H9 (cell line): Measurements from ENCODE around the gene BTNL8. TPM values are rescaled to one million over a fixed set of nuclear protein-coding genes. Genes with fewer than 3 reads are reported as not detected.

ENCODE experiments used
- DNase-seq: peaks from one replicate; pipeline ENCODE4 v3.0.0-alpha.2; 2017
- H2AFZ ChIP-seq: one replicate; pipeline ENCODE4 v1.6.1; 2013; ENCODE audit warnings: mild to moderate bottlenecking, low read length, control low read depth, moderate library complexity
- H2AK5ac ChIP-seq: 2 replicates; pipeline ENCODE4 v1.6.1; 2013; ENCODE audit warnings: low read length, control low read depth, mixed read lengths; ENCODE audit not compliant: insufficient read length
- H2BK120ac ChIP-seq: one replicate; pipeline ENCODE4 v1.6.1; 2013; ENCODE audit warnings: low read depth, mild to moderate bottlenecking, low read length, control low read depth, inconsistent platforms; ENCODE audit not compliant: poor library complexity, severe bottlenecking
- H2BK12ac ChIP-seq: 2 replicates; pipeline ENCODE4 v1.6.1; 2013; ENCODE audit warnings: low read length, control low read depth, mixed read lengths, low read depth; ENCODE audit not compliant: insufficient read length
- H2BK15ac ChIP-seq: 2 replicates; pipeline ENCODE4 v1.6.1; 2013; ENCODE audit warnings: low read depth, low read length, control low read depth
- H2BK20ac ChIP-seq: one replicate; pipeline ENCODE4 v1.6.1; 2013; ENCODE audit warnings: low read depth, mild to moderate bottlenecking, low read length, control low read depth, inconsistent platforms; ENCODE audit not compliant: poor library complexity, severe bottlenecking
- H2BK5ac ChIP-seq: 2 replicates; pipeline ENCODE4 v1.6.1; 2013; ENCODE audit warnings: low read length, control low read depth, mixed read lengths; ENCODE audit not compliant: insufficient read length
- H3K14ac ChIP-seq: 2 replicates; pipeline ENCODE4 v1.6.1; 2013; ENCODE audit warnings: low read length, control low read depth; ENCODE audit not compliant: insufficient read depth
- H3K18ac ChIP-seq: 2 replicates; pipeline ENCODE4 v1.6.1; 2013; ENCODE audit warnings: low read depth, mild to moderate bottlenecking, mixed read lengths, low read length, control low read depth; ENCODE audit not compliant: insufficient read length
- H3K23ac ChIP-seq: 2 replicates; pipeline ENCODE4 v1.6.1; 2013; ENCODE audit warnings: low read length, control low read depth, mixed read lengths, low read depth; ENCODE audit not compliant: insufficient read length
- H3K23me2 ChIP-seq: 2 replicates; pipeline ENCODE4 v1.6.1; 2013; ENCODE audit warnings: low read depth, mild to moderate bottlenecking, mixed read lengths, low read length, control low read depth; ENCODE audit not compliant: insufficient read length, poor library complexity, severe bottlenecking
- H3K27ac ChIP-seq: 2 replicates; pipeline ENCODE4 v1.5.1; 2013; ENCODE audit warnings: low read length, control low read depth, mixed read lengths, low read depth; ENCODE audit not compliant: insufficient read length
- H3K27me3 ChIP-seq: 2 replicates; pipeline ENCODE4 v1.6.1; 2013; ENCODE audit warnings: low read length, control low read depth, inconsistent platforms; ENCODE audit not compliant: insufficient read depth
- H3K4ac ChIP-seq: 2 replicates; pipeline ENCODE4 v1.6.1; 2013; ENCODE audit warnings: low read depth, mild to moderate bottlenecking, control low read depth, inconsistent platforms, low read length, moderate library complexity
- H3K4me1 ChIP-seq: 2 replicates; pipeline ENCODE4 v1.6.1; 2013; ENCODE audit warnings: low read length, control low read depth, inconsistent platforms; ENCODE audit not compliant: insufficient read depth
- H3K4me2 ChIP-seq: 2 replicates; pipeline ENCODE4 v1.6.1; 2013; ENCODE audit warnings: low read length, control low read depth, mixed read lengths; ENCODE audit not compliant: insufficient read length, insufficient read depth
- H3K56ac ChIP-seq: 2 replicates; pipeline ENCODE4 v1.6.1; 2013; ENCODE audit warnings: low read depth, mild to moderate bottlenecking, mixed read lengths, low read length, control low read depth; ENCODE audit not compliant: insufficient read length
- H3K79me1 ChIP-seq: 2 replicates; pipeline ENCODE4 v1.6.1; 2013; ENCODE audit warnings: low read depth, mild to moderate bottlenecking, moderate library complexity, low read length, control low read depth, inconsistent platforms; ENCODE audit not compliant: insufficient read depth, poor library complexity, severe bottlenecking
- H3K79me2 ChIP-seq: 2 replicates; pipeline ENCODE4 v1.6.1; 2013; ENCODE audit warnings: low read length, control low read depth, inconsistent platforms; ENCODE audit not compliant: insufficient read depth
- H3K9ac ChIP-seq: 2 replicates; pipeline ENCODE4 v1.6.1; 2013; ENCODE audit warnings: low read length, control low read depth, mixed read lengths; ENCODE audit not compliant: insufficient read length; ENCODE audit errors: extremely low read depth
- H3K9me3 ChIP-seq: one replicate; pipeline ENCODE4 v1.6.1; 2013; ENCODE audit warnings: low read depth, low read length, inconsistent platforms; ENCODE audit not compliant: control insufficient read depth
- H3T11ph ChIP-seq: one replicate; pipeline ENCODE4 v1.6.1; 2013; ENCODE audit warnings: mild to moderate bottlenecking, low read length, control low read depth, inconsistent platforms
- H4K20me1 ChIP-seq: one replicate; pipeline ENCODE4 v1.6.1; 2013; ENCODE audit not compliant: control insufficient read depth, insufficient read length, insufficient read depth
- H4K5ac ChIP-seq: 2 replicates; pipeline ENCODE4 v1.6.1; 2013; ENCODE audit warnings: low read depth, mild to moderate bottlenecking, mixed read lengths, low read length, control low read depth; ENCODE audit not compliant: insufficient read length
- H4K8ac ChIP-seq: replicated peaks from 2 replicates; pipeline ENCODE4 v1.6.1; 2013; ENCODE audit warnings: low read length, control low read depth, mixed read lengths, low read depth; ENCODE audit not compliant: insufficient read length
- H4K91ac ChIP-seq: 2 replicates; pipeline ENCODE4 v1.6.1; 2013; ENCODE audit warnings: low read depth, mild to moderate bottlenecking, moderate library complexity, mixed read lengths, low read length, control low read depth; ENCODE audit not compliant: insufficient read length
- H3K27ac Mint-ChIP-seq, 3 experiments: 2 replicates in 2 of 3; 3 replicates in 1 of 3; pipeline ENCODE4 v1.8.0; 2020 to 2021; ENCODE audit warnings: mixed read lengths in 3 of 3, mild to moderate bottlenecking in 1 of 3, moderate library complexity in 1 of 3
- H3K27me3 Mint-ChIP-seq: 2 replicates; pipeline ENCODE4 v1.8.0; 2021; ENCODE audit warnings: low read depth, mild to moderate bottlenecking, moderate library complexity, mixed read lengths
- H3K36me3 Mint-ChIP-seq, 3 experiments: 2 replicates in 2 of 3; 3 replicates in 1 of 3; pipeline ENCODE4 v1.8.0; 2020 to 2021; ENCODE audit warnings: low read depth in 3 of 3, mixed read lengths in 3 of 3; ENCODE audit not compliant: insufficient read depth in 1 of 3
- H3K4me1 Mint-ChIP-seq, 2 experiments: 2 replicates each; pipeline ENCODE4 v1.8.0; 2020; ENCODE audit warnings: mixed read lengths in 2 of 2
- H3K4me3 Mint-ChIP-seq, 2 experiments: 2 replicates in 1 of 2; 3 replicates in 1 of 2; pipeline ENCODE4 v1.8.0; 2020 to 2021; ENCODE audit warnings: mild to moderate bottlenecking in 2 of 2, mixed read lengths in 2 of 2, moderate library complexity in 1 of 2
- H3K9me3 Mint-ChIP-seq, 2 experiments: 2 replicates in 1 of 2; 3 replicates in 1 of 2; pipeline ENCODE4 v1.8.0; 2020; ENCODE audit warnings: mild to moderate bottlenecking in 2 of 2, mixed read lengths in 2 of 2, moderate library complexity in 1 of 2
- CTCF ChIP-seq: fragments of 200-600 bp; sonication (generic); conservative IDR thresholded peaks from 3 replicates; pipeline ENCODE4 v1.8.0; 2021; ENCODE audit warnings: antibody characterized with exemption, mild to moderate bottlenecking
- WGBS: extraction: QIAGEN DNeasy Blood & Tissue Kit; methylation state at CpG from one replicate; pipeline ENCODE4 v1.1.7; 2013; ENCODE audit warnings: missing lambda C conversion rate, low lambda C conversion rate, mixed read lengths; ENCODE audit not compliant: insufficient read length; ENCODE audit errors: extremely low coverage; 5-methylcytosine and 5-hydroxymethylcytosine counted together
- total RNA-seq: library from RNA; stranded (reverse); gene quantifications from 2 replicates; pipeline ENCODE4 v1.2.1, GENCODE V29; 2021

Gene BTNL8
- total RNA-seq, 1 experiment from 2014 or later = 0.13 TPM

GRCh38 chr5:180976518-180976917, 77.6 kb downstream of the BTNL8 start:
- Histone ChIP-seq H4K20me1 (no peaks in the 10 kb centered on the region), H2BK20ac (no peak overlapping the region), H3K27me3 (no peaks in the 10 kb centered on the region), H4K8ac (no peak overlapping the region), H3K79me2 (no peaks in the 10 kb centered on the region), H3K27ac (no peak overlapping the region), H3K18ac (no peak overlapping the region), H4K91ac (no peak overlapping the region), H2AFZ (no peak overlapping the region), H2BK5ac (no peak overlapping the region), H3K9ac (no peak overlapping the region), H2BK12ac (no peak overlapping the region), H2AK5ac (no peak overlapping the region), H3K4ac (no peak overlapping the region), H3K14ac (no peak overlapping the region), H3K56ac (no peak overlapping the region), H2BK15ac (no peak overlapping the region), H3K9me3 (no peaks in the 10 kb centered on the region), H3K4me1 (no peaks in the 10 kb centered on the region), H3K23ac (no peak overlapping the region), H4K5ac (no peak overlapping the region), H3K4me2 (no peak overlapping the region), H3K79me1 (no peaks in the 10 kb centered on the region), H3T11ph (no peak overlapping the region), H2BK120ac (no peak overlapping the region), H3K23me2 (no peaks in the 10 kb centered on the region)
- WGBS = no CpG with 5 or more reads among the region's 6 CpGs
- H3K27ac Mint-ChIP-seq = no peak overlapping the region
- no peaks in the 10 kb centered on the region for H3K4me1 Mint-ChIP-seq
- no peak for DNase-seq
- no peaks in the 10 kb centered on the region for H3K36me3 Mint-ChIP-seq
- no peak overlapping the region for H3K4me3 Mint-ChIP-seq
- H3K27me3 Mint-ChIP-seq = peaks cover 1% of the 10 kb centered on the region; the same call in 1 of the 2 replicates
- H3K9me3 Mint-ChIP-seq = peaks cover 0 to 3% of the 10 kb centered on the region in 2 experiments; a peak in 2 of 5 replicates
- TF ChIP-seq CTCF = no peak
